Fibroblast of the aortic adventitia (primary cell): ENCODE results near the gene TPMT. TPM values are rescaled to one million over a fixed set of nuclear protein-coding genes. Genes with fewer than 3 reads are reported as not detected.

ENCODE experiments used
- DNase-seq: peaks from one replicate; pipeline ENCODE4 v3.0.0-alpha.2; 2010; ENCODE audit warnings: low read depth
- H3K4me3 ChIP-seq: 2 replicates; pipeline ENCODE4 v1.5.1; 2011; ENCODE audit warnings: low read depth, mild to moderate bottlenecking, control low read depth, low read length, moderate library complexity
- CTCF ChIP-seq: IDR thresholded peaks from 2 replicates; pipeline ENCODE4 v1.5.1; 2011; ENCODE audit warnings: mild to moderate bottlenecking, low read length, control low read depth, inconsistent platforms; ENCODE audit not compliant: insufficient read depth
- total RNA-seq: library from RNA; depleted of rRNA; stranded (reverse); fragments of >200 nt; gene quantifications from 2 replicates; pipeline ENCODE4 v1.2.3, GENCODE V29; 2012; ENCODE audit warnings: low replicate concordance

Gene TPMT
- 5.2 and 22.4 TPM in 2 replicates for total RNA-seq

- peak within 1 kb of the TSS; percentile 96 for H3K4me3 ChIP-seq
- no peak for DNase-seq
- no peak for TF ChIP-seq CTCF
Observed at GRCh38 chr6:18154507-18155149, at the start of gene TPMT. TPMT (minus strand) TSS chr6:18155077; CDS start chr6:18149127, 5,950 bp downstream.

GRCh38 chr6:18203786-18204185 is 48.9 kb upstream of the TPMT start:
- H3K4me3 ChIP-seq, result no peak overlapping the region
- no peak for DNase-seq
- no peak for TF ChIP-seq CTCF

DNA sequence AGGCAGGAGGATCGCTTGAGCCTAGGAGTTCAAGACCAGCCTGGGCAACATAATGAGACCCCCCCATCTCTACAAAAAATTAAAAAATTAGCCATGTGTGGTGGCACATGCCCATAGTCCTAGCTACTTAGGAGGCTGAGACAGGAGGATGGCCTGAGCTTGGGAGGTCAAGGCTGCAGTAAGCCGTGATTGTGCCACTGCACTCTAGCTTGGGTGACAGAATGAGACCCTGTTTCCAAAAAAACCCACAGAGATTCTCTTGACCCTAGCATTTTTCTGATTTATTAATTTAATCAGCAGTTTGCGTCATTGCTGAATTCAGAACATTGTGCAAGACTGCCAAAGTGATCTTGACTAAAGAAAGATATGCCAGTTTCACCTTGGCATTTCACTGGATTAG is 37.1 kb upstream of the TPMT start:
- no peak for TF ChIP-seq CTCF
- H3K4me3 ChIP-seq, result no peak overlapping the region
- DNase-seq, result no peak

GRCh38 chr6:18189196-18189595 is 34.3 kb upstream of the TPMT start:
- no peak overlapping the region for H3K4me3 ChIP-seq
- no peak for TF ChIP-seq CTCF
- no peak for DNase-seq

- TF ChIP-seq CTCF, result no peak
- no peak for DNase-seq
- H3K4me3 ChIP-seq, result no peak overlapping the region
Observed at GRCh38 chr6:18187701-18188100, 32.8 kb upstream of the TPMT start.

DNA sequence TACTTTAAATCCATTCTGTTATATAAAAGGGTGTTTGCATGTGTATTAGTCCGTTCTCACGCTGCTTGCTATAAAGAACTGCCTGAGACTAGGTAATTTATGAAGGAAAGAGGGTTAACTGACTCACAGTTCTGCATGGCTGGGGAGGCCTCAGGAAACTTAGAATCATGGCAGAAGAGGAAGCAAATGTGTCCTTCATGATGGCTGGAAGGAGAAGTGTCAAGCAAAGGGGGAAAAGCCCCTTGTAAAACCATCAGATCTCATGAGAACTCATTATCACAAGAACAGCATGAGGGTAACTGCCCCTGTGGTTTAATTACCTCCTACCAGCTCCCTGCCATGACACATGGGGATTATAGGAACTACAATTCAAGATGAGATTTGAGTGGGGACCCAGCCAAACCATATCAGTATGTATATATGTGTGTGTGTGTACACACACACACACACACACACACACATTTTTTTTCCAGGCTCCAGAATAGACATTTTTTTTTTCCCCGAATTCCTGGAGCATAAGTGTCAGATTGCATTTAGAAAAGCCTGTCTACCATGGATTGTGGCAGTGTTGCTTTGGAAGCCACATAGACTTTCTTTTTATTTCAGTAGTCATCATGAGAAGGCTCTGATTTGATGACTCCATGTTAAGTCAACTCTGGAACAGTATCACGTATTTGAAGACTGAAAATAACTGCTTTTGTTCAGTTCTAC is 31.8 kb upstream of the TPMT start:
- no peak for TF ChIP-seq CTCF

More for the DNA sequence above, 31.8 kb upstream of the TPMT start:
- no peak overlapping the region for H3K4me3 ChIP-seq
- no peak for DNase-seq
